Measurements from ENCODE around the gene ING3.

- TF ChIP-seq, protein P1, sequence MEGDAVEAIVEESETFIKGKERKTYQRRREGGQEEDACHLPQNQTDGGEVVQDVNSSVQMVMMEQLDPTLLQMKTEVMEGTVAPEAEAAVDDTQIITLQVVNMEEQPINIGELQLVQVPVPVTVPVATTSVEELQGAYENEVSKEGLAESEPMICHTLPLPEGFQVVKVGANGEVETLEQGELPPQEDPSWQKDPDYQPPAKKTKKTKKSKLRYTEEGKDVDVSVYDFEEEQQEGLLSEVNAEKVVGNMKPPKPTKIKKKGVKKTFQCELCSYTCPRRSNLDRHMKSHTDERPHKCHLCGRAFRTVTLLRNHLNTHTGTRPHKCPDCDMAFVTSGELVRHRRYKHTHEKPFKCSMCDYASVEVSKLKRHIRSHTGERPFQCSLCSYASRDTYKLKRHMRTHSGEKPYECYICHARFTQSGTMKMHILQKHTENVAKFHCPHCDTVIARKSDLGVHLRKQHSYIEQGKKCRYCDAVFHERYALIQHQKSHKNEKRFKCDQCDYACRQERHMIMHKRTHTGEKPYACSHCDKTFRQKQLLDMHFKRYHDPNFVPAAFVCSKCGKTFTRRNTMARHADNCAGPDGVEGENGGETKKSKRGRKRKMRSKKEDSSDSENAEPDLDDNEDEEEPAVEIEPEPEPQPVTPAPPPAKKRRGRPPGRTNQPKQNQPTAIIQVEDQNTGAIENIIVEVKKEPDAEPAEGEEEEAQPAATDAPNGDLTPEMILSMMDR (IDR thresholded peaks at IDR 0.05): no peak
- TF ChIP-seq EP300 (IDR thresholded peaks at IDR 0.05) (no peak), POLR2AphosphoS5 (IDR thresholded peaks at IDR 0.05) (peak in 1 of 2 donors; percentile 25)
These were observed 39.0 kb downstream of the ING3 start for GRCh38 chr7:120989257-120990220.

Measured in esophagus muscularis mucosa (tissue), 4 donors.